ENCODE results near the gene SPATA6L. TPM values are rescaled to one million over a fixed set of nuclear protein-coding genes. Genes with fewer than 3 reads are reported as not detected.

The SPATA6L gene
- total RNA-seq, 1 donor = 1.2 TPM

DNA sequence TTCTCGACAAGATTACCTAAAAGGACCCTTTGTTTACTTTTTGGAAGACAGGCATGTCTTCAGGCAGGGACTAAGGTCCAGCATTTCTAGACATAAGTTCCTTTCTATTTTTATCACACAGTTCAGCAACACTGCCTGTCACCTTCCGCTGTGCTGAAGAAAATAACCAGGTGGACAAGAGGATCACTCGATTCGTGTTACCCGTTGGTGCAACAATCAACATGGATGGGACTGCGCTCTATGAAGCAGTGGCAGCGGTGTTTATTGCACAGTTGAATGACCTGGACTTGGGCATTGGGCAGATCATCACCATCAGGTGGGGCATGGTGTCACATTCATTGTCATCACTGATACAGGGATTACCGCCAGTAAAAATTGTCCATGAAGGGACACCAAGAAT lies 89.8 kb downstream of the SPATA6L start:
- no peak for DNase-seq (ENCODE audit: low read depth)

DNA sequence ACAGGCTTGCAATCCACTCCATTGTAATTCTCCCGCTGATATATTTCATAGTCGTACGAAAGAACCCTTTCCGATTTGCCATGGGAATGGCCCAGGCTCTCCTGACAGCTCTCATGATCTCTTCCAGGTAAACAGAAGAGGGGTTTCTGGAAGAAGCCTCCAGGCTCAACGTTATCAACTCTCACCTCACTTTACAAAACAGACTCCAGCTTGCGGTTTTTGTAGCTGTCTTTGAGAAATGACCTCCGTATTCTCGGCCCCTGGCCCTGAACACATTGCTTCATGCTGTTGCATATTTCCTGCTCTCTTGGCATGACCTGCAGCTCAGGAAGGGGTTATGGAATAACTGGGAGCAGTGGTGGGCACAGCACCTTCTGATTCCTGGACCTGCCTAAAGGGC lies 90.3 kb downstream of the SPATA6L start:
- no peak for TF ChIP-seq CTCF (IDR thresholded peaks at IDR 0.05; ENCODE audit: insufficient read depth, low read length)
- H3K4me3 ChIP-seq (ENCODE audit: low read depth, low read length) = no peak overlapping the region
- DNase-seq (ENCODE audit: low read depth) = no peak

More for the DNA sequence above, 89.8 kb downstream of the SPATA6L start:
- no peak overlapping the region for H3K4me3 ChIP-seq (ENCODE audit: low read depth, low read length)
- no peak for TF ChIP-seq CTCF (IDR thresholded peaks at IDR 0.05; ENCODE audit: insufficient read depth, low read length)

DNA sequence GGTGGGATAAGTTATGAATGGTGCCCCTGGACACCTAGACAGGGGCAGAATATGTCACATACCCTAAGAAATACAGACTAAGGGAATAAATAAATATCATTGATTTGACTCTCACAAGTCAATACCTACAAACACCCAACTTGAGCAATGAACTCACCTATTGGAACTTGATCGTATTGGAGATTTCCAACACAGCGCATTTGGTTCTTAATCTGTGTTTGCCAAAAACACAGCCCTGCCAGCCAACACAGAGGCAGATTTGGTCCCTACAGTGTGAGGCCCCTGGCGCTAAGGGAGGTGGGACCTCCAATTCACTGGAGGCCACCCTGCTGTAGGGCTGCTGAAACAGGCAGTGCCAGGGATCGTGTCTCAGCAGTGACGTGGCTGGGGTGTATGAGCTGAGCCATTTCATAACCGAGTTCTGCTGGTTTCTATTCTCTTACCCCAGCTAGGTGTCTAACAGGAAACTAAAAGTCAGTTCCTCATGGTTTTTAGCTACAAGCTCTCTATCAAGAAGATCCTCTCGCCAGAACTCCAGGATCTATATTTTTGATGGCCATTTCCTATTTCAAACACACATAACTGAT lies 91.5 kb downstream of the SPATA6L start:
- no peak for TF ChIP-seq CTCF (IDR thresholded peaks at IDR 0.05; ENCODE audit: insufficient read depth, low read length)
- DNase-seq (ENCODE audit: low read depth) = no peak
- H3K4me3 ChIP-seq (ENCODE audit: low read depth, low read length) = no peak overlapping the region

- DNase-seq (ENCODE audit: low read depth) = no peak
- H3K4me3 ChIP-seq (ENCODE audit: low read depth, low read length) = no peak overlapping the region
- no peak for TF ChIP-seq CTCF (IDR thresholded peaks at IDR 0.05; ENCODE audit: insufficient read depth, low read length)
These were observed 92.5 kb downstream of the SPATA6L start for GRCh38 chr9:4573634-4574389.

GRCh38 chr9:4573176-4573575 lies 93.1 kb downstream of the SPATA6L start:
- H3K4me3 ChIP-seq (ENCODE audit: low read depth, low read length) = no peak overlapping the region
- no peak for TF ChIP-seq CTCF (IDR thresholded peaks at IDR 0.05; ENCODE audit: insufficient read depth, low read length)
- DNase-seq (ENCODE audit: low read depth) = no peak

- TF ChIP-seq CTCF (IDR thresholded peaks at IDR 0.05; ENCODE audit: insufficient read depth, low read length) = no peak
- no peak for DNase-seq (ENCODE audit: low read depth)
- no peak overlapping the region for H3K4me3 ChIP-seq (ENCODE audit: low read depth, low read length)
These were observed 94.0 kb downstream of the SPATA6L start for GRCh38 chr9:4572184-4572826.

Measured in fibroblast of the aortic adventitia (primary cell).